GM18870 (cell line): ENCODE measurements around the gene SCYGR3.

Experiments
- ATAC-seq: cut with Tn5 transposase; IDR thresholded peaks from one replicate; pipeline ENCODE4 v1.9.1; 2021; ENCODE audit warnings: moderate library complexity; ENCODE audit not compliant: unreplicated experiment

SCYGR3 gene, protein sequence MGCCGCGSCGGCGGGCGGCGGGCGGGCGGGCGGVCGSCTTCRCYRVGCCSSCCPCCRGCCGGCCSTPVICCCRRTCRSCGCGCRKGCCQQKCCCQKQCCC

DNA sequence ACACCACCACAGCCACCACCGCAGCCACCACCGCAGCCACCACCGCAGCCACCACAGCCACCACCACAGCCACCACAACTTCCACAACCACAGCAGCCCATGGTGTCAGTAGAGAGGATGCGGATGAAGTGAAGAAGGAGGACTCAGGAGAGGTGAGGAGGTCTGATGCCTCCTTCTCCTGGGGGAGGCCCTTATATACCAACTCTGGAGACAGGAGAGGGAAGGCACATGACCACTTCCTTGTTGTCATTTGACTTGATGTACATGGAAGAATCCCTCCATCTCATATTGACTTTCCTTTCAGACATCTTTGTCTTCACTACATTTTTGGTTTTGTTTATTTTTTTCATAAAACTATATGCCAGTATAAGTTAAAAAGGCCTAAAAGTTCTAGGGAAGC is at the start of gene SCYGR3:
Gene SCYGR3, minus strand, starts transcription at position 101 of the 400 bp plus-strand sequence. Its CDS starts 0 bp downstream, at position 101.
- ATAC-seq = no peak

DNA sequence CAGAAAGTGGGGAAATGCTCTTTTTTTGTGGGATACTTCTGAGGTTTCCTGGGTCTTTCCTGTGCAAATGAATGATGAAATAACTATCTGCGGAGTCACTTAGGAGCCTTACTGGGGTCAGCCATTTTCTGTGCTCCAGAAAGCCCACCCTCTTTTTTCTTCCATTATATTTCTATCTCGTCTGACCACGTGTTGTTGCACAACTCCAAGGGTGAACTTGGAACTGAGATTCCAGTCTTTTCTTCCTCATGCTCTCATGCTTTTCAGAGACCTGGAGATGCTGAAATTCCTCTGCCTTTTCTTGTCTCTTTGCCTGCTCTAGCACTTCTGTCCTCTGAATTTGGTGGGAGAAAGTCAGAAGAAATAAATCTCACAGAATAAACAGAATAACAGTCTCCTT is 47.2 kb upstream of the SCYGR3 start:
- ATAC-seq = no peak

DNA sequence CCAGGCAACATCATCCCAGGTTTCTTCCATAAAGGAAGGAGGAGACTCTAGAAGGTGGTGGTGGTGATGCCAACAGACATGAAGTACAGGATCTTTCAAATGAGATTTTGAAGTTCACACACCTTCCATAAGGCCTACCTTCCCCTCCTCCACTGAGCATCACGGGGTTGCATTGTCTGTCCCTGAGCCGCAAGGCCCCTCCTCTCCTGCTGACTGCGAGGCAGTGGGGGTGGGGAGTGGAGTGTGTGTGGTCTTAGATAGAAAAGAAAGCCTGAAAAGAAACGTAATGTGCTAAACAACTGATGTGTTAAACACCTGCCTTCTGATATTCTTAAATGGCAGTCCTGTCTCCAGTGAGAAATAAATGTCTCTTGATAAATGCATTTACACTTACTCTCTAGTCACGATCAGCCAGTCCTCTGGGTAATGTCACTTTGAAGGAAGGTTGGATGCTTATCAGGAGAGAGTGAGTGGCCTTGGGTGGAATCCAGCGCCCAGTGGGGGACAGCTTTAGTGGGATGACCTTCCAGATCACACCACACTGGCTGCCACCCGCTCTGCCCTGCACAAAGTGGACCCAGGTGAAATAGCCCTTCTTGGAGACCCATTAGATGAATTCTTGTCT is 46.5 kb upstream of the SCYGR3 start:
- ATAC-seq = no peak

DNA sequence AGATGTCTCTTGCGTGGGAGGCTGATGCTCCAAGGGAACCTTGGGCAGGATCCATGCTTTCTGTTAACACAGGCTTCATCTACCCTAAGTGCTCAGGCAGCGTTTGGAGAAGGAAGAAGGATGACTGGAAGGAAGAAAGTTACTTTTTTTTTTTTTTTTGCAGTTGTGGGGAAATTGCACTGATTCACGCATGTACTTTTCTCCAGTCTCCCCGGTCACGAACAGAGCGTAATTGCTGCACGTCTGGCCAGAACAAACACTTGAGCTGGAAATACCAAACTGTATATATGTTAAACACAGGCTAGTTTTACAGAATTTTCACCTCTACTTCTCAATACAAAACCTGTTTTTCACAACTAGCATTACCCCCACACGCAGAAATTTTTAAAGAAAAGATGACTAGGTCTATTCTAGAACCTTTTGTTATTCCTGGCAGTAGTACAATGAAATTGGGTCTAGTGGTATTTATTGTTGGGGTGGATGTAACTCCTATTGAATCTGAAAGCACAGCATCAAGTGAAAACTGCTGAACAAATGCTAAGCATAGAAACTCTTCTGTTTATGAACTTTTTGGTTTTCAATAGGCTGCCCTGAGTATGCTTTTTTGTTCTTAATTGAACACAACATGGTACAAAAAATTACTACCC is 42.7 kb upstream of the SCYGR3 start:
- no peak for ATAC-seq

DNA sequence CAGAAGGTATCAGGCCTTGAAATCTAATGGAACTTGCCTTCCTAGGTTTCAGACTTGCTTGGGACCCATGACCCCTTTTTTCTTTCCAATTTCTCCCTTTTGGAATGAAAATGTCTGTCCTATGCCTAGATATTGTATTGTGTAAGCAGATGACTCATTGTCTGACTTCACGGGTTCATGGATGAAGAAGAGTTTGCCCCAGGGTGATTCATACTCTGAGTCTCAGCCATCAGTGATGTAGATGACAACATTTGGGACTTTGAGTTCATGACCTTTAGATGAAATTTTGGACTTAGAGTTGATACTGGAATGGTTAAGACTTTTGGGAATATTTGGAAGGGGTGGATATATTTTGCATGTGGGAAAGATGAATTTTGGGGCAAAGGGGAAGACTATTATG is 40.8 kb upstream of the SCYGR3 start:
- ATAC-seq = no peak

DNA sequence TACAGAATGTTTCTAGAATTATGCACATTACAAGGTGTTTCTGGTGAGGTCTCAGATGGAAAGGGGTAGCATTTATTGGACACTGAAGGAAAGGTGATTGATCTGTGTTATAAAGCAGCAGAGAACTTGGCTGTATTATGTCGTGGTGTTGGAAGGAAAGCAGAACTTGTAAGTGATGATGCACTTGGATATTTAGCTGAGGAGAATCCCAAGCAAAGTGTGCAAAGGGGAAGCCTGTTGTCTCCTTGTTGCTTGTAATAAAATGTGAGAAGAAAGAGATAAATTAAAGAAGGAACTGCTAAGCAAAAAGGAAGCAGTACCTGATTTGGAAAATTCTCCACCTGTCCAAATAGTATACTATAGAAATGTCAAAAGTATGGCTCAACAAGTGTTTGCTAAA is 39.8 kb upstream of the SCYGR3 start:
- no peak for ATAC-seq

DNA sequence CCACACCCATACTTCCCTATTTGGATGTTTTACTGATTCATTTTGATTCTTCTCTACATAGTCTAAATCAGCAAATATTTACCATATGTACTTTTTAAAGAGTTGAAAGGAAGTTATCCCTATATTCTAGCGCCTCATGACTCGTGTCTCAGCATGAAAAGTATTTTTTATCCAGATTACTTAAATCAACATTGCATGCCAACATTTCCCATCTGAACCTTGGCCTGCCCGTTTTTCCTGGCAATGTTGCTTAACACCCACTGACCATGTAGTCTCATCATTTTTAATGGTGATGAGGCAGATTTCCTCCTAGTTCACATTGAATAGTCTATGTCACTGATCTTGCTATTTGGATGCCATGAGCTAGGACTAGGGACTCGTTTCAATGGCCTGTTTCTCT is 38.8 kb upstream of the SCYGR3 start:
- ATAC-seq = no peak

DNA sequence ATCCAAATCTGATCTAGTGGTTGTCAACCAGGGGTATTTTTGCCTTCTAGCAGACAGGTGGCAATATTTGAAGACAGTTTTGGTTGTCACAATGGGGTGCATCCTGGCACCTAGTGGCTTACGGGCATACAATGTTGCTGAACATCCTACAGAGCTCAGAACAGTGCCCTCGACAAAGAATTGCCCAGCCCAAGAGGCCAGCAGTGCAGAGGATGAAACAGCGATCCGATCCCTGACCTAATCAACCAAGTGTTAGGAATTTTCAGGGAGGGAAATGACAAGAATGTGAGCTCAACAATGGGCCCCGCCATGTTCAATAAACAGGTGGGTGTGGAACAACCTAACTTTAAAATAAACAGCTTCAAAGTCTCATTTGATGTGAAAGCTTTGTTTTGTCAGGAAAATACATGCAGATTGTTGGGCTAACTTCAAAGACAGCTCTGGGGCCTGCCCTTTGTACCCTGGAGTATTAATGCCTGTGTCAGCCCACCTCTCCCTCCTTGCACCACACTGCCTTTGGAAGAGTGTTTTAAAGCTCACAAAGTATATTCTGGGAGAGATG is 29.4 kb upstream of the SCYGR3 start:
- ATAC-seq = no peak

DNA sequence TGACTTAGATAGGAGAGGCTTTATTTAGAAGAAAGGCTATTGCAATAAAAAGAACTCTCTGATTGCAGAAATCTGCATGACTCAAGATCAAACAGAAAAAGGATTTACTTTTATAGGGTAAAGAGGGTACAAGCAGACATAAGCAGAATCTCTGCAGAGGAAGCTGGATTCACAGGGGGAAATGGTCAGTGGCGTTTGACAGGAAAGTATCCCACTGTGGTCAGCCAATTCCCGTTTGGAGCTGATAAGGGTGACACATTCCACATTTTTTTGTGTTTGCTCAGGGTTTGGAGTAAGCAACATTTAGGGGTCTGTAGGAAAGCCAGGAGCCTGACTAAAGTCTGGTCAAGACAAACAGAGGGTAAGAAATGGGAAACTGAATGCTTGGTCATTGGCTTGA is 28.0 kb upstream of the SCYGR3 start:
- ATAC-seq = no peak

DNA sequence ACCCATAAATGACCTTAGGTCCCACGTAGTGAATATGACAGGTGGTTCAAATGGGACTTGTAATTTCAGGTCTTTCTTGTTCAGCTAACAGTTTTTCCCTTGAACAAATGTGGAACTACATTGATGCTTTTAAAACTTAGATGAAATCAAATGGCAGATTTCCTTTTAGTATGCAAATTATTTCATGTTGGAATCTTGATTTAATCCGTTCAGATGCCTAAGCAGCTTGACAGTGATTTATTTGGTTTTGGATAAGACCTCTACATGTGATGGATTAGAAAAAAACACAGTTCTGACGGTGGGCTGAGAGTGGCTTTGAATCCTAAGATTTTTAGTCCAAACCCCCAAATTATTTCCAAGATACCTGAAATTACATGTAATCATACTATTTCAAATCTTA is 19.6 kb upstream of the SCYGR3 start:
- ATAC-seq = no peak

DNA sequence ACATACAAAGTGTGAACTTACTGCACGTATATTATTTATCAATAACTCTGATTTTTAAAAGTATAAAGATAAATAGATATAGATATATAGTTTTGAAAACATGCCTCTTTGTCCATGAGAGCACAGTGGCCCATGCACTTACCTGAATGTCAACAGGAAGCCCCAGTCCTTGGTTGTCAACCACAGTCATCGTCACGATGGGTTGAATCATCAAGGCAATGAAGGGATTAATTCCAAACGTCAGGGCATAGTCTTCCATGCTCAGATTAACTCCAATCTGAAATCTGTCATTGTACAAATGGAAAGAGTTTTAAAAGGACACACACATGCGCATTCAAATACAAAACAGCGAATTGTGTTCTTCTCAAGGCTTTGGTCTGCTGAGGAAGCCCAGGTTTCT is 18.2 kb upstream of the SCYGR3 start:
- ATAC-seq = no peak

DNA sequence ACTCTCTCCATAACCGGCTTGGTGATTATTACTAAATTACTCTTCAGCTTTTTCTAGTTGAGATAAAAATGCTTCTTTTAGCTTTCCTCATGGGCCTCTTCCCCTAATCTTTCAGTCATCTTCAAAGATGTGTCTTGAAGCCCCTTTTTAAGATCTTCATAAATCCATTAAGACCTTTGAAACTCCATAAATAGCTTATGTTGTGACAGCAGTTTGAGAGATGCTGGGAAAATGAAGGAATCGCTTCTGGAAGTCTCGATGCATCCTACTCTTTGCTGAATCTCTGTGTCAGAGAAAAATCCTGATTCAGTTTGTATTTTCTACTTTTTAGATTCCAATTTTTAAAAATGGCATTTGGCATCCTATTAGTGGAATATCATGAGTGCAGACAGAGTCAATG is 15.7 kb upstream of the SCYGR3 start:
- ATAC-seq = no peak

DNA sequence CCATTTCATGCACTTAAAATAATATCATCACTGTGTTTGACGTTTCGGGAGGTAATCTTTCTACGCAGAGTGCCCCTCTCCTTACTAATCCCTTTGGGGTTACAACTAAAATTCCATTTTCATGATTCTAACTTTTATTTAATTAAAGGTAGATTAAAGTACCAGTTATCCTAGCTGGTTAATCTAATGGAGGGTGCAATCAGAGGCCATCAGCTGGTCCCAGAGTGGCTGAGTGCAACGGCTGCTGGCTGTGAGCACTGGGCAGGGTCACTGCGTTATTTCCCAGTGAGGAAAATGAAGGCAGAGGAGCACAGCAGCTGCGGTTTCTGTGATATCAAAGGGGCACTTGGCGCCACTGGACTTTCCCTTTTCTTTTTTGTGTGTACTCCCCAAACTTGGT is 14.8 kb upstream of the SCYGR3 start:
- no peak for ATAC-seq

DNA sequence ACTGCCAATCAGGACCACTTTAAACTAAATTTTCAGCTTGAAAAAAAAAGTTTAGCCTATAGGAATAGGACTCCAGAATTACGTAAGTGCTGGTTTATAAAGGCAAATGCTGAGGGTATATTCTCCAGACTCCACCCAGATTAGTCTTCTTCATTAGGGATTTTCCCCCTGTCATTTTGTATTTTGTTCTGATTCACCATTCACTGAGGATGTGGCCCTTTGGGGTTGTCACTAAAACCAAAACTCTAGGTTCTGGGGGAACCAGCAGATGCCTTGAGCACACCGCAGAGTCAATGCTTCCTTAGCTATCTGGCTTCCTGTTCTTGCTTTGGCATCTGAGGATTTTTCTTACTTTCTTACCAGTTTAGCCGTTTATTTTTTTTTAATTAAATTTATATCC is 13.1 kb upstream of the SCYGR3 start:
- ATAC-seq = peak; percentile 99

DNA sequence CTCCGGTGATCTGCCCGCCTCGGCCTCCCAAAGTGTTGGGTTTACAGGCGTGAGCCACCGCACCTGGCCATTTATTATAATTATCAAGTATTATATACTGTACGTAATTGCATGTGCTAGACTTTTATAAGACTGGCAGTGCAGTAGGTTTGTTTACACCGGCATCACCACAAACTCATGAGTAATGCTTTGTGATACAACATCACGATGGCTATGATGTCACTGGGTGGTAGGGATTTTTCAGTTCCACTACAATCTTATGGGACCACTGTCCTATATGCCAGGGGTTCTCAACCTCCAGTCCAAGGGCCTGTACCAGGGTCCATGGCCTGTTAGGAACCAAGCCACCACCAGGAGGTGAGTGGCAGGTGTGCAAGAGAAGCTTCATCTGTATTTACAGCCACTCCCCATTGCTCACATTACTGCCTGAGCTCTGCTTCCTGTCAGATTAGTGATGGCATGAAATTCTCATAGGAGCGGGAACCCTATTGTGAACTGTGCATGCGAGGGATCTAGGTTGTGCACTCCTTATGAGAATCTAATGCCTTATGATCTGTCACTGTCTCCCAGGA is 12.0 kb upstream of the SCYGR3 start:
- no peak for ATAC-seq

DNA sequence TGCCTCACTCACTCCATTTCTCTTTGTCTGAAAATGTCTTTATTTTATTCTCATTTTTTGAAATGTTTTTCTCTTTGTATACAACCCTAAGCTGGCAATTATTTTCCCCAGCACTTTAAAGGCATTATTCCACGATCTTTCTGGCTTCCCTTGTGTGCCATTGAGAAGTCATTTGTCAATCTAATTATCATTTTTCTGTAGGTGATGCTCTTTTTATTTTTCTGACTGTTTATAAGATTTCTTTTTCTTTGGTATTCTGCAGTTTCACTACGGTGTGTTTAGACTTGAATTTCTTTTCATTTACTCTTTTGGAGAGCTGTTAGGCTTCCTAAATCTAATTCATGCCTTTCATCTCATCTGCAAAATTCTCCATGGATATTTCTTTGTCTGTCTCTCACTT is 10.8 kb upstream of the SCYGR3 start:
- no peak for ATAC-seq

DNA sequence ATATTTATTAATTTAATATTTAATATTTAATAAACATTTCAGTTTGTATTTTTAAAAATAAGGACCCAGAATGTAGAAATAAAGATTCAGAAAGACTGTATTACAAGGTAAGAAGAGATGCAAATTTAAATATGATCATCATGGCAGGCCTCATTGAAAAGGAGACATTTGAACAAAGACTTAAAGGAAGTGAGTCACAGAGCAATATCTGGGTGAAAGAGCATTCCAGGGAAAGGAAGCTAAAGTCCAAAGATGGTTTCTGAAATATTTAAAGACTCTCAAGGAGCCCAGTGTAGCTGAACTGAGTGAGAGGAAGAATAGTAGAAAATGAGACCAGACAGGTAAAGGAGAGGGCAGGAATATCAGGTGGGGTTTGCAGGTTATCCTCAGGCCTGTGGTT is 8.6 kb upstream of the SCYGR3 start:
- ATAC-seq = no peak

DNA sequence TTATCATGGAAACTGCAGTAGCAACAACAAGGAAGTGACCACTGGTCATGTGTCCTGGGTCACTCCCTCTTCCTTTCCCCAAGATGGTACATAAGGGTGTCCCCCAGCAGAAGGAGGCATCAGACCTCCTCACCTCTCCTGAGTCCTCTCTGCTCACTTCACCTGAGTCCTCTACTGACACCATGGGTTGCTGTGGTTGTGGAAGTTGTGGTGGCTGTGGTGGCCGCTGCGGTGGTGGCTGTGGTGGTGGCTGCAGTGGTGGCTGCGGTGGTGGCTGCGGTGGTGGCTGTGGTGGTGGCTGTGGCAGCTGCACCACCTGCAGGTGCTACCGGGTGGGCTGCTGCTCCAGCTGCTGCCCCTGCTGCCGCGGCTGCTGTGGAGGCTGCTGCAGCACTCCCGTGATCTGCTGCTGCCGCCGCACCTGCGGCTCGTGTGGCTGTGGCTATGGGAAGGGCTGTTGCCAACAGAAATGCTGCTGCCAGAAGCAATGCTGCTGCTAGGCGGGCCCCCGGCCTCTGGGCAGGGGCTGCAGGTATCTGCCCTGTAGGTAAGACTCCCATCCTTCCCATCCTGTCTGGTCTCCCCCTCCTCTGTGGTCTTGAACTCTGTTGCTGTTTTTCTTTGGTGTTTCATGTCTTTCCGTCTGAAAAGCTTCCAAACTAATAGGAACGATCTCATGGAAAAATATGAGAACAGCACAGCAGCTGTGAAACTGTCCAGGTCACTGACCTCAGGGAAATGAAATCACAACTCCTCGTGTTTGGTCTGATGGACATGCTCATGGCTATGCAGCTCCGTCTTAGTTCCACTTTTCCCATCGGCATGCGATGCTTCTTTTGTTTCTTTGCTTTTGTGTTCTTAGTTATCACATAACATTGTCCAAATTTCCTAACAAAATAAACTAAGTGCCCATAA is 2.9 kb upstream of the SCYGR3 start, which contains the start of gene SCYGR4:
Gene SCYGR4, plus strand, starts transcription at position 183 of the 915 bp plus-strand sequence. Its CDS starts 0 bp downstream, at position 183.
- ATAC-seq = no peak

DNA sequence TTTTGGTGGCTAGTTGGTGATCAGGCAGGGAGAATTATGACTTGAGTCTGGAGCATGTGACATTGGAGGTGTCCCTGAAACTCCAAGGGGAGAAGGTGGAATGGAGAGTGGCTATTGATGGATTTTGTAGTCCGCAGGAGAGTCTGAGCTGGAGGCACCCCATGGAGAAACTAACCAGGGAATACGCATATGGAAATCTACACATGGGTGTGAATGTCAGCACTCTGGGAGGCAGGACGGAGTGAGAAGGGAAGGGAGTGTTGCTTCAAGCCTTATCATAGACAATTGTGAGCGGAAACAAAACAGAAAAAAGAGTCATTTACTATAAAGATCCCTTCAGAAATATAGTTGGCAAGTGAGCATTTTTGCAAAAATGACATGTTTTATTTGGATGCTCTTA is 2.0 kb upstream of the SCYGR3 start:
- no peak for ATAC-seq

DNA sequence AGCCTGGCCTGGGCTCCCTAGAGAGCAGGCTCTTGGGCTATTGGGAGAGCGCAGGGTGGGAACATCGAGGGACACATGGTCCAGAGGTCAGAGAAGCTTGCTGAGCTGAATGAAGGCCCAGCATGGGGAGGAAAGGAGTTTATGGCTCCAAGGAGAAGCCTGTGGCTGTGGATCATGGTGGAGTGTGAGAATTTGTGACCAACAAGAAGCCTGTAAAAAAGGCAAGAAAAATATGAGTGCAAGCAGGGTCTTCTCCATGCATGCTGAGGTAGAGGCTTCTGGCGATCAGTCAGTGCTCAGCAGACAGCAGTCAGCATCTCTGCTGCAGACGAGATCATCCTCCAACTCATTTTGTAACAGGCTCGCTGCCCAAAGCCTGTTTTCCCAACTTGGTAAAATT is 1.3 kb upstream of the SCYGR3 start:
- no peak for ATAC-seq

DNA sequence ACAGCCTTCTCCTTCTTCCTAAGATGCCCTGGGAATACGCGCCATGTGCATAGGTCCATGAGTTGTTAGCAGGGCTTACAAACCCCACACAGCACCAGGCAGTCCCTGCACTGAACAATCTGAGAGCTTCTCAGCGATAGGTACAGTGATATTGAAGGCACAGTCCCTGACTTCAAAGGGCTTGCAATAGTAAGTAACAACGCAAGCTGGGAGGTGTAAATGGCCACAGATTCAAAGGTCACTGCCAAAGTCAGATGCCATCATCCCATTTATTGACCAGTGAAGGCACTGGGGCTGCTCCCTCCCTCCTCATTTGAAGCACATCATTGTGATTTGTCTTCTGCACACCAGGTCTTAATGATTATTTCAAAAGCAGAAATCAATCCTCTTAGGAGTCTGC is 541 bp upstream of the SCYGR3 start:
- no peak for ATAC-seq
